Natural killer cell (primary cell): ENCODE measurements around the gene INPP5A. TPM values are rescaled to one million over a fixed set of nuclear protein-coding genes. Genes with fewer than 3 reads are reported as not detected.

Experiments used
- ATAC-seq, 3 donors: fragments of 150-1000 bp in 2 of 3; fragments of 200-7000 bp in 1 of 3; cut with Tn5 transposase; 1 replicate in 1 of 3; 2 replicates in 2 of 3; pipeline ENCODE4 v1.10.0; 2021; ENCODE audit warnings: mild to moderate bottlenecking in 2 of 3, moderate library complexity in 2 of 3
- DNase-seq, 2 donors: peaks; one replicate each; pipeline versions ENCODE4 v3.0.0 to v3.0.0-alpha.2; 2013 to 2021; ENCODE audit warnings: mixed read lengths in 1 of 2
- H3K27ac ChIP-seq: one replicate; pipeline ENCODE4 v1.5.1; 2013; ENCODE audit warnings: mild to moderate bottlenecking, low read length
- H3K27me3 ChIP-seq: one replicate; pipeline ENCODE4 v1.6.1; 2013; ENCODE audit warnings: low read length; ENCODE audit not compliant: control insufficient read depth, insufficient read depth
- H3K36me3 ChIP-seq: one replicate; pipeline ENCODE4 v1.6.1; 2013; ENCODE audit warnings: low read length; ENCODE audit not compliant: control insufficient read depth, insufficient read depth
- H3K4me1 ChIP-seq: one replicate; pipeline ENCODE4 v1.6.1; 2013; ENCODE audit warnings: low read length; ENCODE audit not compliant: control insufficient read depth, insufficient read depth
- H3K4me3 ChIP-seq: one replicate; pipeline ENCODE4 v1.5.1; 2013; ENCODE audit warnings: low read length
- H3K9me3 ChIP-seq: one replicate; pipeline ENCODE4 v1.6.1; 2013; ENCODE audit warnings: low read length; ENCODE audit not compliant: control insufficient read depth, insufficient read depth
- H3K27ac Mint-ChIP-seq, 2 donors: one replicate each; pipeline ENCODE4 v1.8.0; 2022; ENCODE audit warnings: mild to moderate bottlenecking in 2 of 2, mixed read lengths in 2 of 2, moderate library complexity in 1 of 2
- H3K27me3 Mint-ChIP-seq, 2 donors: one replicate each; pipeline ENCODE4 v1.8.0; 2022; ENCODE audit warnings: low read depth in 2 of 2, mixed read lengths in 2 of 2
- H3K36me3 Mint-ChIP-seq: one replicate; pipeline ENCODE4 v1.8.0; 2022; ENCODE audit warnings: mixed read lengths
- H3K4me1 Mint-ChIP-seq, 2 donors: one replicate each; pipeline ENCODE4 v1.8.0; 2022; ENCODE audit warnings: mixed read lengths in 2 of 2
- H3K4me3 Mint-ChIP-seq: one replicate; pipeline ENCODE4 v1.8.0; 2022; ENCODE audit warnings: mild to moderate bottlenecking, moderate library complexity, mixed read lengths
- H3K9me3 Mint-ChIP-seq, 2 donors: one replicate each; pipeline ENCODE4 v1.8.0; 2022; ENCODE audit warnings: mixed read lengths in 2 of 2
- CTCF ChIP-seq: fragments of 200-600 bp; IDR thresholded peaks from one replicate; pipeline ENCODE4 v1.8.0; 2022; ENCODE audit warnings: antibody characterized with exemption
- WGBS: methylation state at CpG from one replicate; pipeline ENCODE4 v1.1.7; 2013; ENCODE audit warnings: missing lambda C conversion rate; ENCODE audit not compliant: insufficient coverage; 5-methylcytosine and 5-hydroxymethylcytosine counted together
- intact Hi-C: fragments of 100-400 bp; cut with micrococcal nuclease; formaldehyde crosslinking; loops from one replicate; pipeline ENCODE4 v1.14.2; 2022
- total RNA-seq, 4 donors: library from RNA; stranded (reverse); fragments of 120-200 nt in 1 of 4; gene quantifications; one replicate each; pipeline versions ENCODE4 v1.2.3 to v1.2.4, GENCODE V29; 2013 to 2022

INPP5A gene
- total RNA-seq, 3 donors from 2014 or later (not counting 1 experiment from before 2014, with no cell fraction given) = 12.6 to 38.6 (median 18.6) TPM

- no peak overlapping the region for H3K27ac ChIP-seq
- H3K36me3 ChIP-seq = no peaks in the 10 kb centered on the region
- H3K27me3 ChIP-seq = no peaks in the 10 kb centered on the region
- Mint-ChIP-seq H3K4me3 (no peak overlapping the region), H3K36me3 (peaks cover 21% of the 10 kb centered on the region), H3K9me3 (peaks cover 4 to 12% of the 10 kb centered on the region in 2 donors), H3K27me3 (no peaks in the 10 kb centered on the region), H3K4me1 (peaks cover 11 to 32% of the 10 kb centered on the region in 2 donors), H3K27ac (no peak overlapping the region)
- no peak for TF ChIP-seq CTCF
- H3K4me3 ChIP-seq = no peak overlapping the region
- ATAC-seq (no peak), DNase-seq (no peak)
- H3K4me1 ChIP-seq = no peaks in the 10 kb centered on the region
- intact Hi-C loops = no loop called here
- WGBS = 100% methylated on average over 3 of the region's 3 CpGs
- peaks cover 14% of the 10 kb centered on the region for H3K9me3 ChIP-seq
These were observed 62.1 kb downstream of the INPP5A start for GRCh38 chr10:132599732-132600131.

GRCh38 chr10:132600416-132600815 lies 62.8 kb downstream of the INPP5A start:
- H3K9me3 ChIP-seq = peaks cover 14% of the 10 kb centered on the region
- no peak for DNase-seq
- no peaks in the 10 kb centered on the region for H3K4me1 ChIP-seq
- H3K27ac ChIP-seq = no peak overlapping the region
- Mint-ChIP-seq H3K4me1 (peaks cover 8 to 28% of the 10 kb centered on the region in 2 donors), H3K27ac (no peak overlapping the region), H3K36me3 (peaks cover 21% of the 10 kb centered on the region), H3K9me3 (peaks cover 4 to 12% of the 10 kb centered on the region in 2 donors), H3K27me3 (no peaks in the 10 kb centered on the region), H3K4me3 (no peak overlapping the region)
- no peak for TF ChIP-seq CTCF
- no peak for ATAC-seq
- WGBS = 93% methylated on average over 2 of the region's 3 CpGs
- H3K36me3 ChIP-seq = no peaks in the 10 kb centered on the region
- no peak overlapping the region for H3K4me3 ChIP-seq
- H3K27me3 ChIP-seq = no peaks in the 10 kb centered on the region
- intact Hi-C loops = no loop called here

- no peaks in the 10 kb centered on the region for H3K36me3 ChIP-seq
- no peaks in the 10 kb centered on the region for H3K27me3 Mint-ChIP-seq
- no peak overlapping the region for H3K27ac Mint-ChIP-seq
- peaks cover 8 to 25% of the 10 kb centered on the region in 2 donors for H3K4me1 Mint-ChIP-seq
- H3K9me3 ChIP-seq = peaks cover 14% of the 10 kb centered on the region
- H3K9me3 Mint-ChIP-seq = peaks cover 4 to 12% of the 10 kb centered on the region in 2 donors
- intact Hi-C loops = no loop called here
- ATAC-seq = no peak
- no peaks in the 10 kb centered on the region for H3K4me1 ChIP-seq
- no peak overlapping the region for H3K4me3 Mint-ChIP-seq
- peaks cover 21% of the 10 kb centered on the region for H3K36me3 Mint-ChIP-seq
- 91% methylated on average over 1 of the region's 1 CpG for WGBS
- no peak overlapping the region for H3K27ac ChIP-seq
- H3K4me3 ChIP-seq = no peak overlapping the region
- H3K27me3 ChIP-seq = no peaks in the 10 kb centered on the region
- no peak for DNase-seq
- TF ChIP-seq CTCF = no peak
These were observed 64.0 kb downstream of the INPP5A start for GRCh38 chr10:132601567-132601966.

GRCh38 chr10:132602614-132603013 lies 65.0 kb downstream of the INPP5A start:
- Mint-ChIP-seq H3K27ac (no peak overlapping the region), H3K4me3 (no peak overlapping the region), H3K27me3 (no peaks in the 10 kb centered on the region), H3K4me1 (peaks cover 8 to 25% of the 10 kb centered on the region in 2 donors), H3K9me3 (peaks cover 4 to 12% of the 10 kb centered on the region in 2 donors), H3K36me3 (peaks cover 21% of the 10 kb centered on the region)
- no peak for ATAC-seq
- intact Hi-C loops = no loop called here
- Histone ChIP-seq H3K27ac (no peak overlapping the region), H3K36me3 (no peaks in the 10 kb centered on the region), H3K4me1 (no peaks in the 10 kb centered on the region), H3K9me3 (peaks cover 14% of the 10 kb centered on the region), H3K4me3 (no peak overlapping the region), H3K27me3 (no peaks in the 10 kb centered on the region)
- no peak for DNase-seq
- no peak for TF ChIP-seq CTCF
- 96% methylated on average over 6 of the region's 6 CpGs for WGBS
